Lower leg skin (tissue), 3 donors: ENCODE results near the gene TGFB2.

Experiments
- CTCF ChIP-seq, 3 donors: fragments of 450-650 bp; IDR thresholded peaks; one replicate each; pipeline ENCODE4 v1.5.1; 2016; ENCODE audit warnings: antibody characterized with exemption in 3 of 3, mild to moderate bottlenecking in 3 of 3, moderate library complexity in 2 of 3
- POLR2A ChIP-seq, 2 donors: fragments of 450-650 bp; IDR thresholded peaks; one replicate each; pipeline ENCODE4 v1.6.1; 2016 to 2017; ENCODE audit warnings: antibody characterized with exemption in 2 of 2, mild to moderate bottlenecking in 1 of 2, moderate library complexity in 1 of 2

GRCh38 chr1:218314316-218314715 lies 30.8 kb upstream of the TGFB2 start:
- TF ChIP-seq CTCF (IDR thresholded peaks at IDR 0.05), result no peak
- TF ChIP-seq POLR2A (IDR thresholded peaks at IDR 0.05), result no peak
